GM19463 (cell line): Measurements from ENCODE around the gene REXO4.
"Not testable (repeated sequence)": the region's sequence is repeated elsewhere in the genome, so short reads cannot be mapped to it uniquely, and the experiment has no call there.

Experiments
- ATAC-seq: cut with Tn5 transposase; IDR thresholded peaks from one replicate; pipeline ENCODE4 v1.9.1; 2021; ENCODE audit warnings: mild to moderate bottlenecking, moderate library complexity; ENCODE audit not compliant: unreplicated experiment

The REXO4 gene

GRCh38 chr9:133451865-133452264, 34.1 kb upstream of the REXO4 start:
- ATAC-seq: not testable (repeated sequence)

- ATAC-seq: no peak
Measured at GRCh38 chr9:133449760-133450159, 31.9 kb upstream of the REXO4 start.

GRCh38 chr9:133448487-133448972, 30.7 kb upstream of the REXO4 start:
- ATAC-seq: no peak

- ATAC-seq: no peak
Measured at GRCh38 chr9:133445293-133445969, 27.6 kb upstream of the REXO4 start.

GRCh38 chr9:133443982-133444381, 26.2 kb upstream of the REXO4 start:
- no peak for ATAC-seq

GRCh38 chr9:133443248-133443647, 25.4 kb upstream of the REXO4 start:
- no peak for ATAC-seq

GRCh38 chr9:133441571-133441970, 23.8 kb upstream of the REXO4 start:
- ATAC-seq: no peak

- ATAC-seq: no peak
Measured at GRCh38 chr9:133440874-133441273, 23.1 kb upstream of the REXO4 start.

GRCh38 chr9:133439337-133439736, 21.5 kb upstream of the REXO4 start:
- ATAC-seq: no peak

GRCh38 chr9:133437753-133438531, 20.1 kb upstream of the REXO4 start:
- ATAC-seq: no peak

- ATAC-seq: no peak
Measured at GRCh38 chr9:133436681-133437080, 18.9 kb upstream of the REXO4 start.

- no peak for ATAC-seq
Measured at GRCh38 chr9:133433351-133433843, 15.6 kb upstream of the REXO4 start.

GRCh38 chr9:133430244-133430643, 12.4 kb upstream of the REXO4 start:
- no peak for ATAC-seq

GRCh38 chr9:133429641-133430161, 11.9 kb upstream of the REXO4 start:
- no peak for ATAC-seq

- no peak for ATAC-seq
Measured at GRCh38 chr9:133429214-133429613, 11.4 kb upstream of the REXO4 start.

GRCh38 chr9:133428617-133429101, 10.8 kb upstream of the REXO4 start:
- ATAC-seq: no peak

- ATAC-seq: no peak
Measured at GRCh38 chr9:133427658-133428348, 10.0 kb upstream of the REXO4 start.

GRCh38 chr9:133426011-133426410, 8.2 kb upstream of the REXO4 start:
- no peak for ATAC-seq

GRCh38 chr9:133425049-133425632, 7.3 kb upstream of the REXO4 start:
- ATAC-seq: no peak

GRCh38 chr9:133424187-133424586, 6.4 kb upstream of the REXO4 start:
- no peak for ATAC-seq

GRCh38 chr9:133423216-133423615, 5.4 kb upstream of the REXO4 start:
- ATAC-seq: no peak
